SK-N-SH treated with all-trans-retinoic acid at 6 μM for 48 hours (cell line): ENCODE results near the gene GABPA.

Experiments used
- ATAC-seq: fragments of 200-7000 bp; cut with Tn5 transposase; 3 replicates; pipeline ENCODE4 v1.9.1; 2020; ENCODE audit warnings: mild to moderate bottlenecking, moderate library complexity
- ARNTL ChIP-seq: fragments of 450-650 bp; formaldehyde crosslinking; IDR thresholded peaks from 2 replicates; pipeline ENCODE4 v1.5.0; 2020; ENCODE audit warnings: low read depth, mild to moderate bottlenecking, moderate library complexity, borderline replicate concordance
- BACH2 ChIP-seq: fragments of 250-450 bp; sonication (Bioruptor Pico); IDR thresholded peaks from 2 replicates; pipeline ENCODE4 v1.9.0; 2021; ENCODE audit warnings: mild to moderate bottlenecking, borderline replicate concordance
- CSDC2 ChIP-seq: fragments of 250-450 bp; sonication (Bioruptor Pico); IDR thresholded peaks from 2 replicates; pipeline ENCODE4 v1.5.0; 2020; ENCODE audit warnings: mild to moderate bottlenecking, moderate library complexity
- CSRNP3 ChIP-seq: fragments of 250-450 bp; sonication (Bioruptor Pico); IDR thresholded peaks from 2 replicates; pipeline ENCODE4 v1.5.1; 2021; ENCODE audit warnings: mild to moderate bottlenecking, moderate library complexity
- GLIS3 ChIP-seq: fragments of 250-450 bp; sonication (Bioruptor Pico); IDR thresholded peaks from 2 replicates; pipeline ENCODE4 v1.5.0; 2020; ENCODE audit warnings: mild to moderate bottlenecking, moderate library complexity
- ISL1 ChIP-seq: fragments of 250-450 bp; sonication (Bioruptor Pico); IDR thresholded peaks from 2 replicates; pipeline ENCODE4 v2.1.2; 2022; ENCODE audit warnings: mild to moderate bottlenecking, moderate library complexity
- PATZ1 ChIP-seq: fragments of 250-450 bp; sonication (Bioruptor Pico); IDR thresholded peaks from 2 replicates; pipeline ENCODE4 v1.8.0; 2020; ENCODE audit warnings: mild to moderate bottlenecking, moderate library complexity, borderline replicate concordance
- RARB ChIP-seq: fragments of 250-450 bp; sonication (Bioruptor Pico); IDR thresholded peaks from 2 replicates; pipeline ENCODE4 v1.8.0; 2021; ENCODE audit warnings: mild to moderate bottlenecking, moderate library complexity
- SNAI2 ChIP-seq: fragments of 250-450 bp; sonication (Bioruptor Pico); IDR thresholded peaks from 2 replicates; pipeline ENCODE4 v1.5.0; 2020; ENCODE audit warnings: mild to moderate bottlenecking, moderate library complexity
- TCF4 ChIP-seq: fragments of 250-450 bp; sonication (Bioruptor Pico); IDR thresholded peaks from 2 replicates; pipeline ENCODE4 v1.8.0; 2021; ENCODE audit warnings: mild to moderate bottlenecking, moderate library complexity, borderline replicate concordance
- TOX ChIP-seq: fragments of 250-450 bp; sonication (Bioruptor Pico); IDR thresholded peaks from 2 replicates; pipeline ENCODE4 v1.8.0; 2021; ENCODE audit warnings: mild to moderate bottlenecking, moderate library complexity, borderline replicate concordance
- ZC3H10 ChIP-seq: fragments of 250-450 bp; sonication (Bioruptor Pico); IDR thresholded peaks from 2 replicates; pipeline ENCODE4 v1.5.1; 2021; ENCODE audit warnings: mild to moderate bottlenecking, moderate library complexity
- ZFP3 ChIP-seq: fragments of 250-450 bp; sonication (Bioruptor Pico); IDR thresholded peaks from 2 replicates; pipeline ENCODE4 v1.5.0; 2020; ENCODE audit warnings: mild to moderate bottlenecking, moderate library complexity
- ZFP30 ChIP-seq: fragments of 450-650 bp; formaldehyde crosslinking; IDR thresholded peaks from 2 replicates; pipeline ENCODE4 v1.5.0; 2022; ENCODE audit warnings: mild to moderate bottlenecking, moderate library complexity
- ZNF8 ChIP-seq: fragments of 450-650 bp; formaldehyde crosslinking; IDR thresholded peaks from 2 replicates; pipeline ENCODE4 v1.5.0; 2020; ENCODE audit warnings: mild to moderate bottlenecking, moderate library complexity
- TF ChIP-seq, protein P1 (sequence below): fragments of 250-450 bp; sonication (Bioruptor Pico); IDR thresholded peaks from 2 replicates; pipeline ENCODE4 v1.5.1; 2020; ENCODE audit warnings: low read depth, mild to moderate bottlenecking, moderate library complexity
- TF ChIP-seq, protein P2 (sequence below): fragments of 250-450 bp; sonication (Bioruptor Pico); IDR thresholded peaks from 2 replicates; pipeline ENCODE4 v1.5.0; 2020; ENCODE audit warnings: mild to moderate bottlenecking, moderate library complexity

Gene GABPA

GRCh38 chr21:25721987-25722386 is 12.8 kb upstream of the GABPA start (continued):
- TF ChIP-seq, protein P1, sequence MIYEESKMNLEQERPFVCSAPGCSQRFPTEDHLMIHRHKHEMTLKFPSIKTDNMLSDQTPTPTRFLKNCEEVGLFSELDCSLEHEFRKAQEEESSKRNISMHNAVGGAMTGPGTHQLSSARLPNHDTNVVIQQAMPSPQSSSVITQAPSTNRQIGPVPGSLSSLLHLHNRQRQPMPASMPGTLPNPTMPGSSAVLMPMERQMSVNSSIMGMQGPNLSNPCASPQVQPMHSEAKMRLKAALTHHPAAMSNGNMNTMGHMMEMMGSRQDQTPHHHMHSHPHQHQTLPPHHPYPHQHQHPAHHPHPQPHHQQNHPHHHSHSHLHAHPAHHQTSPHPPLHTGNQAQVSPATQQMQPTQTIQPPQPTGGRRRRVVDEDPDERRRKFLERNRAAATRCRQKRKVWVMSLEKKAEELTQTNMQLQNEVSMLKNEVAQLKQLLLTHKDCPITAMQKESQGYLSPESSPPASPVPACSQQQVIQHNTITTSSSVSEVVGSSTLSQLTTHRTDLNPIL (CRISPR knock-in tag) = no peak
- TF ChIP-seq ZFP30 (CRISPR knock-in tag) = no peak
- TF ChIP-seq ARNTL (CRISPR knock-in tag) = no peak

DNA sequence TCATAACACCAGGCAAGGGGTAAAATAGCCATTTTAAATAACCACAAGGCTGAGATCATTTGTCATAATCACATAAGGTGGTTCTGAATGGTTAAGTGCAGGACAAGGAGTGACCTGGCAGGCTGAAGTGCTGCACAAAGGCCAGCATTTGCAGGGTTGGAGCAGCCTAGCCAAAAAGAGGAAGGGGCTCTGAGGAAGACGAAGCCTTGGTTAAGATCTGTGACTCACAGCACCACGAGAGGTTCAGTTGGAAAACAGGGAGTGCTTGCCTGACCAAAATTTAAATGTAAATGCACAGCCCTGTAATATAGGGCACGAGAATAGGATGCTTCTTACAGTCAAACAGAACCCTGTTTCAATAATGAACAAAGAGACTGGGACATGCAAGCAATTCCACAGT is 12.1 kb upstream of the GABPA start:
- no peak for ATAC-seq

DNA sequence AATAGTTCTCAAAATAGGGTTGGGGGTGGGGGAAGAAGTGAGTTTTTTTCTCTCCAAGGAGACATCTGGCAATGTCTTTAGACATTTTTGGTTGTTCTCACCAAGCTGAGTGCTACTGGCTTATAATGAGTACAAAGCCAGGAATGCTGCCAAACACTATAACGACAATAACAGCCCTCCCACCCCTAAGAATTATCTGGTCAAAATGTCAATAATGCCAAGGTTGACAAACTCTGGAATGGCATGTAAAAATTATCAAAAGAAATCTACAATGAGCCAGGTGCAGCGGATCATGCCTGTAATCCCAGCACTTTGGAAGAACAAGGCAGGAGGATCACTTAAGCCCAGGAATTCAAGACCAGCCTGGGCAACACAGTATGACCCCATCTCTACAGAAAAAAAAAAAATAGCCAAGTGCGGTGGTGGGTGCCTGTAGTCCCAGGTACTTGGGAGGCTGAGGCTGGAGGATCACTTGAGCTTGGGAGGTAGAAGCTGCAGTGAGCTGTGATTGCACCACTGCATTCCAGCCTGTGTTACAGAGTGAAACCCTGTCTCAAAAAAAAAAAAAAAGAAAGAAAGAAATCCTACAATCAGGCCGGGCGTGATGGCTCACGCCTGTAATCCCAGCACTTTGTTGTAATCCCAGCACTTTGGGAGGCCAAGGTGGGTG is 2.5 kb upstream of the GABPA start:
- ATAC-seq = no peak
- TF ChIP-seq ZFP3 = no peak
- TF ChIP-seq, protein P2, sequence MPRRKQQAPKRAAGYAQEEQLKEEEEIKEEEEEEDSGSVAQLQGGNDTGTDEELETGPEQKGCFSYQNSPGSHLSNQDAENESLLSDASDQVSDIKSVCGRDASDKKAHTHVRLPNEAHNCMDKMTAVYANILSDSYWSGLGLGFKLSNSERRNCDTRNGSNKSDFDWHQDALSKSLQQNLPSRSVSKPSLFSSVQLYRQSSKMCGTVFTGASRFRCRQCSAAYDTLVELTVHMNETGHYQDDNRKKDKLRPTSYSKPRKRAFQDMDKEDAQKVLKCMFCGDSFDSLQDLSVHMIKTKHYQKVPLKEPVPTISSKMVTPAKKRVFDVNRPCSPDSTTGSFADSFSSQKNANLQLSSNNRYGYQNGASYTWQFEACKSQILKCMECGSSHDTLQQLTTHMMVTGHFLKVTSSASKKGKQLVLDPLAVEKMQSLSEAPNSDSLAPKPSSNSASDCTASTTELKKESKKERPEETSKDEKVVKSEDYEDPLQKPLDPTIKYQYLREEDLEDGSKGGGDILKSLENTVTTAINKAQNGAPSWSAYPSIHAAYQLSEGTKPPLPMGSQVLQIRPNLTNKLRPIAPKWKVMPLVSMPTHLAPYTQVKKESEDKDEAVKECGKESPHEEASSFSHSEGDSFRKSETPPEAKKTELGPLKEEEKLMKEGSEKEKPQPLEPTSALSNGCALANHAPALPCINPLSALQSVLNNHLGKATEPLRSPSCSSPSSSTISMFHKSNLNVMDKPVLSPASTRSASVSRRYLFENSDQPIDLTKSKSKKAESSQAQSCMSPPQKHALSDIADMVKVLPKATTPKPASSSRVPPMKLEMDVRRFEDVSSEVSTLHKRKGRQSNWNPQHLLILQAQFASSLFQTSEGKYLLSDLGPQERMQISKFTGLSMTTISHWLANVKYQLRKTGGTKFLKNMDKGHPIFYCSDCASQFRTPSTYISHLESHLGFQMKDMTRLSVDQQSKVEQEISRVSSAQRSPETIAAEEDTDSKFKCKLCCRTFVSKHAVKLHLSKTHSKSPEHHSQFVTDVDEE (CRISPR knock-in tag) = no peak
- TF ChIP-seq RARB (CRISPR knock-in tag) = no peak
- TF ChIP-seq ISL1 (CRISPR knock-in tag) = no peak
- TF ChIP-seq CSRNP3 (CRISPR knock-in tag) = no peak
- no peak for TF ChIP-seq TOX (CRISPR knock-in tag)
- no peak for TF ChIP-seq ZC3H10 (CRISPR knock-in tag)
- no peak for TF ChIP-seq BACH2
- no peak for TF ChIP-seq SNAI2 (CRISPR knock-in tag)
- no peak for TF ChIP-seq PATZ1 (CRISPR knock-in tag)
- TF ChIP-seq GLIS3 (CRISPR knock-in tag) = no peak
- TF ChIP-seq ZNF8 = no peak
- TF ChIP-seq CSDC2 (CRISPR knock-in tag) = no peak
- no peak for TF ChIP-seq TCF4 (CRISPR knock-in tag)
- TF ChIP-seq, protein P1 (CRISPR knock-in tag) = no peak
- TF ChIP-seq, all 23 proteins: peak for 0

More for the DNA sequence above, 12.1 kb upstream of the GABPA start:
- TF ChIP-seq CSRNP3 (CRISPR knock-in tag) (no peak), ZFP3 (no peak)
- TF ChIP-seq, all 23 proteins: peak for 0
